Measurements from ENCODE around the gene SLC15A1.

DNA sequence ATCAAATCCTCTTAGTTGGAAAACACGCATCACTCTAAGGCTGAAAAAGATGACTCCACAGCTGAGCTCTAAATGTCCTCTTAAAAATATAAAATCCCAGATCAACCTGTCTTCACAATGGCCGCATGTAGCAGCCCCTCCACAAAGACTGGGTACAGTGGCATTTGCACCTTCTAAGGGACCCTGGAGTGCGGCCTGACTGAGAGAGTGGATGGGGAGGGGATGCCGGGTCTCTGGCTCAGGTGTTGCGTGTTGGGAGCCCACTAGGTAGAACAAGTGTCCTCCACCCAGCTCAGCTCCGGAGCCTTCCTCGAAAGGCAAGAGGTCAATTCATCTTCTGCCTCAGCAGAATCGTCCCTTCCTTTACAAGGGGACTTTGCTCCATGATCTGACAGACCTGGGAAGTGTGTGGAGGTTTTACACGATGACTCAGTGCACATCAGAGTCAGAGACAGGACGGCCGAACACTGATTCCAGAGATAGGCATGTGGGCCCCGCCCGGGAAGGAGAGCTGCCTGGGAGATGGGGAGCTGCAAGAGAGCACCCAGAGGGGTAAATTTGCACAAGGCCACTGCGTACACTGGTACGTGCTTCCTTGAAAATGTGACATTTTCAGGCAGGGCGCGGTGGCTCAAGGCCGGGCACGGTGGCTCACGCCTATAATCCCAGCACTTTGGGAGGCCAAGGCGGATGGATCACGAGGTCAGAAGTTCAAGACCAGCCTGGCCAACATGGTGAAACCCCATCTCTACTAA, 23.5 kb upstream of the SLC15A1 start:
- TF ChIP-seq POLR2A (IDR thresholded peaks at IDR 0.05), result no peak
- TF ChIP-seq, protein P1, sequence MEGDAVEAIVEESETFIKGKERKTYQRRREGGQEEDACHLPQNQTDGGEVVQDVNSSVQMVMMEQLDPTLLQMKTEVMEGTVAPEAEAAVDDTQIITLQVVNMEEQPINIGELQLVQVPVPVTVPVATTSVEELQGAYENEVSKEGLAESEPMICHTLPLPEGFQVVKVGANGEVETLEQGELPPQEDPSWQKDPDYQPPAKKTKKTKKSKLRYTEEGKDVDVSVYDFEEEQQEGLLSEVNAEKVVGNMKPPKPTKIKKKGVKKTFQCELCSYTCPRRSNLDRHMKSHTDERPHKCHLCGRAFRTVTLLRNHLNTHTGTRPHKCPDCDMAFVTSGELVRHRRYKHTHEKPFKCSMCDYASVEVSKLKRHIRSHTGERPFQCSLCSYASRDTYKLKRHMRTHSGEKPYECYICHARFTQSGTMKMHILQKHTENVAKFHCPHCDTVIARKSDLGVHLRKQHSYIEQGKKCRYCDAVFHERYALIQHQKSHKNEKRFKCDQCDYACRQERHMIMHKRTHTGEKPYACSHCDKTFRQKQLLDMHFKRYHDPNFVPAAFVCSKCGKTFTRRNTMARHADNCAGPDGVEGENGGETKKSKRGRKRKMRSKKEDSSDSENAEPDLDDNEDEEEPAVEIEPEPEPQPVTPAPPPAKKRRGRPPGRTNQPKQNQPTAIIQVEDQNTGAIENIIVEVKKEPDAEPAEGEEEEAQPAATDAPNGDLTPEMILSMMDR (IDR thresholded peaks at IDR 0.05), result no peak
